ENCODE measurements around the gene CORO1A.

GRCh38 chr16:30163538-30163937 lies 19.9 kb upstream of the CORO1A start:
- TF ChIP-seq POLR2A (IDR thresholded peaks at IDR 0.05) (no peak), CTCF (IDR thresholded peaks at IDR 0.05) (no peak), POLR2AphosphoS5 (IDR thresholded peaks at IDR 0.05) (no peak)
